ENCODE results near the gene TEX35. TPM values are rescaled to one million over a fixed set of nuclear protein-coding genes. Genes with fewer than 3 reads are reported as not detected.
A peak's percentile ranks its signal among the peaks of the same experiment; 100 is the strongest.

The TEX35 gene
- total RNA-seq, 1 experiment from 2014 or later, result not detected

DNA sequence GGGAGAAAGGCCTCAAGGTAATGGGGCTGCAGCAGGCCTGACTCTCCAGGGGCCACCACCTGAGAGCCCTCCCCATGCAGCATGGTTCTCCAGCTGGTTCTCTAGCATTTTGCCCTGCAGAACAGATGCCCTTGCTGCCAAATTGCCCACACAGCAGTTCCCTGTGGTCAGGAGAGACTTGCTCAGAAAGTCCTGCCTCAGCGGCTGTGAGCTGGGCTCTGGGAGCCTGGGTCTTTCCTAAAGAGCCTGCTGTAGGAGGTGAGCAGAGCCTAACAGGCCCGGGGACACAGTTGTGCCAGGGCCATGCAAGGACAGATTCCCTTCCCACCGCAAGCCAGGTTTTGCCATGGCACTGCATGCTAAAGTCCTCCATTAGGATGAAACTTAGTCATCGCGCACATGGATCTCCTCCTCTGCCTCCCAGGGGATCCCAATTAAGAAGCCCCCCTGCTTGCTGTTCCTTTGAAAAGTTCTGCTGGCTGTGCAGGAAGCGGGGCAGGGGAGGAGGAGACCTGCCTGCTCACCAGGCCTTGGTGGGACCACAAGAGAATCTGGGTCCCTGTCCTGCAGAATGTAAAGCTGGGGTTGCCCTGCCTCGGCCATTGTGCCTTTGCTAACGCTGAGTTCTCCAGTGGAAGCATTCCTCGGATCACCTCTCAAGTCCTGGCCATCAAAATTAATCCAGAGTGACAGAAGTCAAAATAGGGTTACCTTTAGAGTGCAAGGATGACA lies 21.4 kb downstream of the TEX35 start:
- CTCF ChIA-PET, result interaction anchor here (1.1 kb wide), 1 partner anchor 9 kb away, joined by 3 read pairs; no protein-coding TSS in a partner anchor

DNA sequence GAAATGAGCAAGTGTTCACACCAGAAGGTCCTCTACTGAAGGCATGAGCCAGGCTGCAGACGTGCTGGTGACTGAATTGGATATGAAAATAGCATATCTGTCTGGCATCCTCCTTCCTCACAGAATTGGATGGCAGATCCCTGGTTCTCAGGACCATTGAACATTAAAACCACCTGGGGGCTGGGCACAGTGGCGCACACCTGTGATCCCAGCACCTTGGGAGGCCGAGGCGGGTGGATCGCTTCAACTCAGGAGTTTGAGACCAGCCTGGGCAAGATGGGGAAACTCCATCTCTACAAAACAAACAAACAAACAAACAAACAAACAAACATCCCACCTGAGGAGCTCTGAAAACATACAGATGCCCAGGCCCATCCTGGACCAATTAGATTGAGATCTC lies 23.4 kb downstream of the TEX35 start:
- Histone ChIP-seq H3K9ac (ENCODE audit: low read length) (0 out of 2 replicates have a peak overlapping the region, but pooled peaks have one; percentile 15), H4K20me1 (ENCODE audit: insufficient read depth) (no peaks in the 10 kb centered on the region), H3K36me3 (ENCODE audit: control insufficient read depth in 1 of 2, insufficient read depth in 2 of 2, low read length in 2 of 2) (no peaks in the 10 kb centered on the region), H3K27me3 (ENCODE audit: insufficient read depth, low read length) (no peaks in the 10 kb centered on the region), H2AFZ (ENCODE audit: low read depth, low read length, poor library complexity, severe bottlenecking) (peak overlapping the region; percentile 81), H3K9me3 (ENCODE audit: control insufficient read depth in 1 of 2, insufficient read depth in 1 of 2, low read depth in 1 of 2, low read length in 2 of 2) (no peaks in the 10 kb centered on the region), H3K4me2 (ENCODE audit: low read length) (peak overlapping the region; percentile 69), H3K9me2 (ENCODE audit: insufficient read depth) (no peaks in the 10 kb centered on the region), H3K79me2 (ENCODE audit: insufficient read depth, low read length) (no peaks in the 10 kb centered on the region), H3K4me1 (ENCODE audit: control insufficient read depth in 1 of 2, insufficient read depth in 2 of 2, low read length in 2 of 2) (peaks cover 29 to 57% of the 10 kb centered on the region in 2 experiments), H3K27ac (ENCODE audit: low read depth, low read length) (peak overlapping the region; percentile 59), H3K4me3 (replicated peaks in 1 of 2; ENCODE audit: low read depth in 1 of 2, low read length in 2 of 2) (peak overlapping the region in 1 of 2 experiments; percentile 42; a peak in 1 of 4 replicates)
- RAD21 ChIA-PET (ENCODE audit: low non-redundant PET in 1 of 2, low total read pairs in 2 of 2, uncharacterized antibody in 2 of 2, unreplicated experiment in 2 of 2), result no interaction called here
- no peak for TF ChIP-seq SP1 (IDR thresholded peaks at IDR 0.05; ENCODE audit: low read depth)
- ATAC-seq (no peak), DNase-seq (ENCODE audit: low read depth, low spot score) (no peak)
- CTCF ChIA-PET, result interaction anchor here (1.0 to 5.8 kb wide), 5 partner anchors 34 to 481 kb away, joined by 3 to 42 read pairs (median 6); no protein-coding TSS in a partner anchor
- intact Hi-C loops (cut with micrococcal nuclease), result loop anchor here (10.0 kb wide), 2 partner anchors 698 to 1058 kb away; partner anchors contain the start of gene TDRD5
- no TSS peak for BruUV-seq (replicated peaks)
- POLR2A ChIA-PET, result interaction anchor here (0.8 kb wide), 1 partner anchor 481 kb away, joined by 5 read pairs; no protein-coding TSS in a partner anchor

More for the DNA sequence above, 21.4 kb downstream of the TEX35 start:
- no peak overlapping the region for H3K9ac ChIP-seq (ENCODE audit: low read length)
- ChIA-PET POLR2A (no interaction called here), RAD21 (ENCODE audit: low non-redundant PET in 1 of 2, low total read pairs in 2 of 2, uncharacterized antibody in 2 of 2, unreplicated experiment in 2 of 2) (interaction anchor here in 1 of 2 experiments (0.7 kb wide), 1 partner anchor 468 kb away, joined by 3 read pairs; no protein-coding TSS in a partner anchor)
- no peak for DNase-seq (ENCODE audit: low read depth, low spot score)
- H3K4me2 ChIP-seq (ENCODE audit: low read length), result no peak overlapping the region
- peaks cover 41 to 68% of the 10 kb centered on the region in 2 experiments for H3K4me1 ChIP-seq (ENCODE audit: control insufficient read depth in 1 of 2, insufficient read depth in 2 of 2, low read length in 2 of 2)
- no peaks in the 10 kb centered on the region for H3K9me2 ChIP-seq (ENCODE audit: insufficient read depth)
- intact Hi-C loops (cut with micrococcal nuclease), result loop anchor here (10.0 kb wide), 2 partner anchors 700 to 1060 kb away; partner anchors contain the start of gene TDRD5
- H3K9me3 ChIP-seq (ENCODE audit: control insufficient read depth in 1 of 2, insufficient read depth in 1 of 2, low read depth in 1 of 2, low read length in 2 of 2), result no peaks in the 10 kb centered on the region
- H3K4me3 ChIP-seq (replicated peaks in 1 of 2; ENCODE audit: low read depth in 1 of 2, low read length in 2 of 2), result no peak overlapping the region
- no peaks in the 10 kb centered on the region for H3K36me3 ChIP-seq (ENCODE audit: control insufficient read depth in 1 of 2, insufficient read depth in 2 of 2, low read length in 2 of 2)
- no peaks in the 10 kb centered on the region for H4K20me1 ChIP-seq (ENCODE audit: insufficient read depth)
- no peak overlapping the region for H2AFZ ChIP-seq (ENCODE audit: low read depth, low read length, poor library complexity, severe bottlenecking)
- BruUV-seq (replicated peaks), result no TSS peak
- ATAC-seq, result no peak
- no peak overlapping the region for H3K27ac ChIP-seq (ENCODE audit: low read depth, low read length)
- H3K79me2 ChIP-seq (ENCODE audit: insufficient read depth, low read length), result no peaks in the 10 kb centered on the region
- TF ChIP-seq EGR1 (IDR thresholded peaks at IDR 0.05; ENCODE audit: low read depth), result no peak
- TF ChIP-seq EZH2 (IDR thresholded peaks at IDR 0.05), result no peak
- H3K27me3 ChIP-seq (ENCODE audit: insufficient read depth, low read length), result no peaks in the 10 kb centered on the region
